Left lung (tissue), 10 donors: ENCODE data around the gene SZT2. TPM values are rescaled to one million over a fixed set of nuclear protein-coding genes. Genes with fewer than 3 reads are reported as not detected.

Source experiments
- ATAC-seq: fragments of 200-7000 bp; cut with Tn5 transposase; one replicate; pipeline ENCODE4 v1.9.1; 2020; ENCODE audit warnings: moderate library complexity
- DNase-seq, 4 donors: peaks; one replicate each; pipeline ENCODE4 v3.0.0-alpha.2; 2013 to 2020
- H3K27ac ChIP-seq, 2 donors: fragments of 200-600 bp; sonication (generic) in 1 of 2; one replicate each; pipeline versions ENCODE4 v1.5.0 to v1.8.0; 2020 to 2021
- H3K27me3 ChIP-seq, 2 donors: fragments of 200-600 bp; sonication (generic) in 1 of 2; one replicate each; pipeline versions ENCODE4 v1.5.0 to v1.8.0; 2020 to 2021
- H3K36me3 ChIP-seq, 2 donors: fragments of 200-600 bp; sonication (generic) in 1 of 2; one replicate each; pipeline versions ENCODE4 v1.5.0 to v1.8.0; 2020 to 2021
- H3K4me1 ChIP-seq, 2 donors: fragments of 200-600 bp; one replicate each; pipeline ENCODE4 v1.8.0; 2021
- H3K4me3 ChIP-seq, 2 donors: fragments of 200-600 bp; sonication (generic) in 1 of 2; one replicate each; pipeline versions ENCODE4 v1.5.0 to v1.8.0; 2020 to 2021; ENCODE audit warnings: mild to moderate bottlenecking in 1 of 2
- H3K9me3 ChIP-seq, 2 donors: fragments of 200-600 bp; sonication (generic) in 1 of 2; one replicate each; pipeline versions ENCODE4 v1.5.0 to v1.8.0; 2020 to 2021
- intact Hi-C, 2 donors: fragments of 100-400 bp; cut with DNase I; formaldehyde crosslinking; loops; one replicate each; pipeline versions ENCODE4 v1.11.2 to v1.14.2; 2022
- polyA plus RNA-seq, 6 donors: library from polyadenylated mRNA; unstranded; fragments of 120-200 nt; gene quantifications; one replicate each; pipeline ENCODE4 v1.2.1, GENCODE V29; 2013; ENCODE audit not compliant: insufficient read length in 6 of 6
- total RNA-seq, 2 donors: library from RNA; stranded (reverse); fragmentation: NEBNext Ultra II Directional; extraction: Animal tissue kit (Norgen Biotek cat#: 25700); gene quantifications; one replicate each; pipeline ENCODE4 v1.2.1, GENCODE V29; 2021
- TF ChIP-seq, protein P1 (sequence below), 2 donors: fragments of 200-600 bp; sonication (generic) in 1 of 2; IDR thresholded peaks; one replicate each; pipeline versions ENCODE4 v1.5.0 to v1.8.0; 2021; ENCODE audit warnings: antibody characterized with exemption in 2 of 2
- donor health status: DM: no; HTN: yes; CAD: no.
- donor health status: DM: no; HTN: no; CAD: no.

Gene SZT2
- total and polyA plus RNA-seq, 8 donors = 25.3 to 68.0 (median 33.1) TPM

DNA sequence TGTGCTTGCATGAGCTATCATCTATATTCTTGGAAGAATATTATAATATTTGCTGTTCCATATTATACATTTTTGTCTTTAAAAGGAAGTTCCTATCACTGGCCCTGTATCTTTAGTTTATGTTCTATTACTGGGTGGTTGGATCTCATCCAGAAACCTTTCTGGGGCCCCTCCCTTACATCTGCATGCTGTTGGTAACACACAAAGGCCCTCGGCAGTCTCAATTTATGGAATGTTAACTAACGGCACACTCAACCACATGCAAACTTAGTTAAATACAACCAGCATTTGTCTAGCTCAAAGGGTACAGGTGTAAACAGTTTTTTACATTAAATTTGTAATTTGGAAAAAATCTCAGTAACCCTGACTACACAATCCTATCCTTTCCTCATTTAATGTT, 73.8 kb downstream of the SZT2 start:
- H3K9me3 ChIP-seq = no peaks in the 10 kb centered on the region
- TF ChIP-seq, protein P1, sequence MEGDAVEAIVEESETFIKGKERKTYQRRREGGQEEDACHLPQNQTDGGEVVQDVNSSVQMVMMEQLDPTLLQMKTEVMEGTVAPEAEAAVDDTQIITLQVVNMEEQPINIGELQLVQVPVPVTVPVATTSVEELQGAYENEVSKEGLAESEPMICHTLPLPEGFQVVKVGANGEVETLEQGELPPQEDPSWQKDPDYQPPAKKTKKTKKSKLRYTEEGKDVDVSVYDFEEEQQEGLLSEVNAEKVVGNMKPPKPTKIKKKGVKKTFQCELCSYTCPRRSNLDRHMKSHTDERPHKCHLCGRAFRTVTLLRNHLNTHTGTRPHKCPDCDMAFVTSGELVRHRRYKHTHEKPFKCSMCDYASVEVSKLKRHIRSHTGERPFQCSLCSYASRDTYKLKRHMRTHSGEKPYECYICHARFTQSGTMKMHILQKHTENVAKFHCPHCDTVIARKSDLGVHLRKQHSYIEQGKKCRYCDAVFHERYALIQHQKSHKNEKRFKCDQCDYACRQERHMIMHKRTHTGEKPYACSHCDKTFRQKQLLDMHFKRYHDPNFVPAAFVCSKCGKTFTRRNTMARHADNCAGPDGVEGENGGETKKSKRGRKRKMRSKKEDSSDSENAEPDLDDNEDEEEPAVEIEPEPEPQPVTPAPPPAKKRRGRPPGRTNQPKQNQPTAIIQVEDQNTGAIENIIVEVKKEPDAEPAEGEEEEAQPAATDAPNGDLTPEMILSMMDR (IDR thresholded peaks at IDR 0.05) = no peak
- ATAC-seq (no peak), DNase-seq (no peak)
- H3K27ac ChIP-seq = no peak overlapping the region
- H3K36me3 ChIP-seq = no peaks in the 10 kb centered on the region
- intact Hi-C loops = no loop called here
- H3K4me1 ChIP-seq = no peaks in the 10 kb centered on the region
- H3K27me3 ChIP-seq = no peaks in the 10 kb centered on the region
- no peak overlapping the region for H3K4me3 ChIP-seq

DNA sequence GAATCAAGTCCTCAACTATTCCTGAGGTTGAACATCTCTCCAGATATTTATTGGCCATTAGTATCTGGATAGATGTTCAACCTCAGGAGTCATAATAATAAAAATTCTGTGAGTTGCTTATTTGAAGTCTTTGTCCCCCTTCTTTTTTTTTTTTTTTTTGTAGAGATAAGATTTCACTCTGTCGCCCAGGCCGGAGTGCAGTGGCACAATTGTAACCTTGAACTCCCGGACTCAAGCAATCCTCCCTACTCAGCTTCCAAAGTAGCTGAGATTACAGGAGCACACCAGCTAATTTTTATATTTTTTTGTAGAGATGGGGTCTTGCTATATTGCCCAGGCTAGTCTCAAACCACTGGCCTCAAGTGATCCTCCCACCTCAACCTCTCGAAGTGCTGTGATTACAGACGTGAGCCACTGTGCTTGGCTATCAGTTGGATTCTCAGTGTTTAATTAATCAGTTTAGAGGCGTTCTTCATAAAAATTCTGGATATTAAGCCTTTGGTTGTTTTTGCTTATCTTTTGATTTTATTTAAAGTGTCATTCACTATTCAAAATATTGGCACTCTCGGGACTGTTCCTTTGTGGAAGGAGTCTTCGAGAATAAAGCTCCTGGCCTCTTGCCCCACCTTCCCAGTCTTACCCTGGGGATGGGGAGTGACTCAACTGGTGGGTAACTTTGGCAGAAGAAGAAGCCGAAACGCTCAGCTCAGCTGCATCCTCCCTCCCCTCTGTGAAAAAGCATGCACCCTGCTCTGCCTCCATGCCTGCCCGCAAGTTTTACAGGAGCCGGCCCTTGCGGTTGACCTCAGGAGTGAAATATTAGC, 75.2 kb downstream of the SZT2 start:
- Histone ChIP-seq H3K9me3 (no peaks in the 10 kb centered on the region), H3K36me3 (no peaks in the 10 kb centered on the region), H3K4me1 (no peaks in the 10 kb centered on the region), H3K27me3 (no peaks in the 10 kb centered on the region), H3K27ac (no peak overlapping the region), H3K4me3 (no peak overlapping the region)
- TF ChIP-seq, protein P1 (IDR thresholded peaks at IDR 0.05) = no peak
- no peak for DNase-seq
- intact Hi-C loops = no loop called here
- ATAC-seq = no peak

DNA sequence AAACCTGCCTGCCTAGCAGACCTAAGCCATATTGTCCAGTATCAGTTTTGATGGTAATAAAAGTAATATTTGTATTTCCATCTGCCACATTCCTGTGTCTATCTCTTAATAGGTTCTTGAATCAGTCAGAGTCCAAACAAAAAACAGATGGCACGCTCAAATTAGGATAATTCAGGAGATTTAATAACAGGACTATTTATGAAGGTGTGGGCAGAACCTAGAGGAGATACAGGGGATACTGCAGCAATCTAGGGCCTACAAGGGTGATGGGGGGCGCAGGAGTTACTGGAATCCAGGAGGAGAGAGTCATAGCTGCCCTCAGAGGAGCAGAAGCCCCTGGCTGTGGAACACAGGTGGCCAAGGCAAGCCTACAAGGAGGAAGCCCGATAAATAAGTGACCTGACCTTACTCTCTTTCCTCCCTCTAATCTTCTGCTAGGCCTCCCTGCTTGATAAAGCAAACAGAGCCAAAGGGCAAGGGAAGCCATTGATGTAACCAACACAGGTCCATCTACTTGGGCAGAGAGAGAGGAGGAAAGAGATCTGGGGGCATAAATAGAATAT, 75.9 kb downstream of the SZT2 start:
- no peaks in the 10 kb centered on the region for H3K9me3 ChIP-seq
- TF ChIP-seq, protein P1 (IDR thresholded peaks at IDR 0.05) = no peak
- no peak overlapping the region for H3K4me3 ChIP-seq
- no peak overlapping the region for H3K27ac ChIP-seq
- H3K36me3 ChIP-seq = no peaks in the 10 kb centered on the region
- no peaks in the 10 kb centered on the region for H3K4me1 ChIP-seq
- DNase-seq (no peak), ATAC-seq (no peak)
- H3K27me3 ChIP-seq = no peaks in the 10 kb centered on the region
- intact Hi-C loops = no loop called here

DNA sequence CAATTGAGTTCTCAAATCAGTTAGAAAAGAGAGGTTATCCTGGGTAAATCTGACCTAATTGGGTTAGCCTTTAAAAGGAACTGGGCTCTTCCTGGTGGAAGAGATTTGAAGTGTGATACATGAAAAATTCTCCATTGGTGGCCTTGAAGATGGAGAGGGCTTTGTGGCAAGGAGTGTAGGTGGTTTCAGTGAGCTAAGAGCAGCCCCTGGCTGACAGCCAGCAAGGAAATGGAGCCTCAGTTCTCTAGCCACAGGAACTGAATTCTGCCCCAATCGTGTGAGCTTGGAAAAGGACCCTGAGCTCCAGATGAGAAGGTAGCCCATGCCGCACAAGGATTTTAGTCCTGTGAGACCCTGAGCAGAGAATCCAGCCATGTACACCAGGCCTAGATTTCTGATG, 76.7 kb downstream of the SZT2 start:
- intact Hi-C loops = no loop called here
- DNase-seq (no peak), ATAC-seq (peak; percentile 24)
- Histone ChIP-seq H3K4me3 (no peak overlapping the region), H3K4me1 (no peaks in the 10 kb centered on the region), H3K27ac (no peak overlapping the region), H3K36me3 (no peaks in the 10 kb centered on the region), H3K9me3 (no peaks in the 10 kb centered on the region), H3K27me3 (no peaks in the 10 kb centered on the region)
- TF ChIP-seq, protein P1 (IDR thresholded peaks at IDR 0.05) = no peak

DNA sequence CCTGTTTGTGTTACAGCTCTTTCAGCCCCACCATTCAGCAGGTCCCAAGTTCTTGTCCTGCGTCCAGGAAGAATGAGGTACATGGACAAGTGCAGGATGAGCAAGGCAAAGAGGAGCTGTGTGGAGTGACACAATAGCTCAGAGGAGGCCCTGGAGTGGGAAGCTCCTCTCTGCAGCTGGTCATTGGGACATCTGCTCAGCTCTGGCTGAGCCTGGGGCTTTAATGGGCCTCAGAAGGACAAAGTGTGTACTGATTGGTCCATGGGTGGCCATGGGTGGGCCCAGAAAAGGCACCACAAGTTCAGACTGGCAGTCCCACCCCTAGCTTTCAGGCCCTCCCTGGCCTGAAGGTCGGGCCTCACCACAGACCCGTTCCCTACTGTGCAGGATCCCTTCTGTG, 78.7 kb downstream of the SZT2 start:
- Histone ChIP-seq H3K27me3 (no peaks in the 10 kb centered on the region), H3K36me3 (no peaks in the 10 kb centered on the region), H3K4me1 (no peaks in the 10 kb centered on the region), H3K4me3 (no peak overlapping the region), H3K27ac (no peak overlapping the region), H3K9me3 (no peaks in the 10 kb centered on the region)
- no peak for ATAC-seq
- TF ChIP-seq, protein P1 (IDR thresholded peaks at IDR 0.05) = no peak
- intact Hi-C loops = no loop called here
- DNase-seq = no peak
